ENCODE measurements around the gene KIF11. TPM values are rescaled to one million over a fixed set of nuclear protein-coding genes. Genes with fewer than 3 reads are reported as not detected.

Gene KIF11
- total RNA-seq, 1 experiment from 2014 or later: 47.8 TPM

DNA sequence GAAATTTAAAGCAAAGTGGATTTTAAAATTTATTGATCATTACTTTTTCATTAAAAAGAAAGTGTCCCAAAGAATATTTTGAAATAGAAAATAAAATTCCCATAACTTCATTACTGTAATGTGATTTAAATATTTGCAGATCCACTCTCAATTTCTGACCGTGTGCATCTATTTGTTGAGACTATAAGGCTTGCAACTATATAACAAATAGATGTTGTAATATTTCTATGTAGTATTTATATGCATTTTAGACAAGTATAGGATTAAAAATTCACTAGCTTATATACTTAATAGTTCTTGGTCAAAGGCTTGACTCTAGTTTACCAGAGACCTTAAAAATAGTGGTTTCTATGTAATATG is 100.6 kb downstream of the KIF11 start:
- DNase-seq (ENCODE audit: low read depth, low spot score): no peak
- H3K4me1 ChIP-seq (ENCODE audit: control insufficient read depth, insufficient read depth, low read length): peaks cover 18% of the 10 kb centered on the region
- intact Hi-C loops (cut with micrococcal nuclease; ENCODE audit: unreplicated experiment) (no loop called here), in situ Hi-C loops (cut with HindIII; ENCODE audit: low pct_unique_long_range_greater_than_20kb, low sequenced_read_pairs) (no loop called here)
- TF ChIP-seq REST (IDR thresholded peaks at IDR 0.05; ENCODE audit: insufficient read depth in 1 of 2, low read depth in 2 of 2, low read length in 1 of 2) (no peak), CTCF (IDR thresholded peaks at IDR 0.05) (no peak), SIN3A (IDR thresholded peaks at IDR 0.05; ENCODE audit: borderline replicate concordance, insufficient read depth, low read depth, low read length) (no peak)
- ChIA-PET POLR2A (no interaction called here), CTCF (interaction anchor here (0.6 kb wide), 1 partner anchor 193 kb away, joined by 13 read pairs; no protein-coding TSS in a partner anchor)
- H3K27ac ChIP-seq (ENCODE audit: low read length): no peak overlapping the region
- no peaks in the 10 kb centered on the region for H3K27me3 ChIP-seq (ENCODE audit: control insufficient read depth, insufficient read depth, low read length)
- no TSS peak for BruUV-seq (replicated peaks)
- ATAC-seq: no peak
- H3K9me3 ChIP-seq (ENCODE audit: control insufficient read depth, insufficient read depth, low read depth, low read length): no peaks in the 10 kb centered on the region
- peaks cover 4% of the 10 kb centered on the region; the same call in 1 of the 2 replicates for H3K36me3 ChIP-seq (ENCODE audit: control insufficient read depth, insufficient read depth, low read length)
- no peak overlapping the region for H3K4me3 ChIP-seq (ENCODE audit: low read depth in 2 of 2, low read length in 2 of 2)

GRCh38 chr10:92695679-92696605 is 103.0 kb downstream of the KIF11 start:
- intact Hi-C loops (cut with micrococcal nuclease; ENCODE audit: unreplicated experiment): no loop called here

More at GRCh38 chr10:92695679-92696605, 103.0 kb downstream of the KIF11 start:
- no peak for DNase-seq (ENCODE audit: low read depth, low spot score)
- Histone ChIP-seq H3K9me3 (ENCODE audit: control insufficient read depth, insufficient read depth, low read depth, low read length) (no peaks in the 10 kb centered on the region), H3K4me1 (ENCODE audit: control insufficient read depth, insufficient read depth, low read length) (peaks cover 16% of the 10 kb centered on the region), H3K27me3 (ENCODE audit: control insufficient read depth, insufficient read depth, low read length) (no peaks in the 10 kb centered on the region), H3K4me3 (ENCODE audit: low read depth in 2 of 2, low read length in 2 of 2) (peak overlapping the region; percentile 29 to 43), H3K36me3 (ENCODE audit: control insufficient read depth, insufficient read depth, low read length) (peaks cover 4% of the 10 kb centered on the region; the same call in 1 of the 2 replicates), H3K27ac (ENCODE audit: low read length) (peak overlapping the region; percentile 75)
- BruUV-seq (replicated peaks): no TSS peak
- ATAC-seq: peak; percentile 74
- ChIA-PET CTCF (no interaction called here), POLR2A (no interaction called here)
- in situ Hi-C loops (cut with HindIII; ENCODE audit: low pct_unique_long_range_greater_than_20kb, low sequenced_read_pairs): no loop called here
- TF ChIP-seq REST (IDR thresholded peaks at IDR 0.05; ENCODE audit: insufficient read depth in 1 of 2, low read depth in 2 of 2, low read length in 1 of 2) (no peak), SIN3A (IDR thresholded peaks at IDR 0.05; ENCODE audit: borderline replicate concordance, insufficient read depth, low read depth, low read length) (no peak), POLR2AphosphoS5 (IDR thresholded peaks at IDR 0.05; ENCODE audit: low read depth, low read length) (no peak), CTCF (IDR thresholded peaks at IDR 0.05) (no peak), TCF7L2 (IDR thresholded peaks at IDR 0.05; ENCODE audit: low read depth, low read length) (no peak)
